ENCODE results near the gene SORBS1. TPM values are rescaled to one million over a fixed set of nuclear protein-coding genes. Genes with fewer than 3 reads are reported as not detected.

SORBS1 gene
- total RNA-seq, 2 donors from 2014 or later = 56.8 to 79.1 TPM

- intact Hi-C loops (cut with DNase I) = no loop called here
- no peaks in the 10 kb centered on the region for H3K27me3 ChIP-seq
- ATAC-seq (no peak), DNase-seq (no peak)
- TF ChIP-seq, protein P1, sequence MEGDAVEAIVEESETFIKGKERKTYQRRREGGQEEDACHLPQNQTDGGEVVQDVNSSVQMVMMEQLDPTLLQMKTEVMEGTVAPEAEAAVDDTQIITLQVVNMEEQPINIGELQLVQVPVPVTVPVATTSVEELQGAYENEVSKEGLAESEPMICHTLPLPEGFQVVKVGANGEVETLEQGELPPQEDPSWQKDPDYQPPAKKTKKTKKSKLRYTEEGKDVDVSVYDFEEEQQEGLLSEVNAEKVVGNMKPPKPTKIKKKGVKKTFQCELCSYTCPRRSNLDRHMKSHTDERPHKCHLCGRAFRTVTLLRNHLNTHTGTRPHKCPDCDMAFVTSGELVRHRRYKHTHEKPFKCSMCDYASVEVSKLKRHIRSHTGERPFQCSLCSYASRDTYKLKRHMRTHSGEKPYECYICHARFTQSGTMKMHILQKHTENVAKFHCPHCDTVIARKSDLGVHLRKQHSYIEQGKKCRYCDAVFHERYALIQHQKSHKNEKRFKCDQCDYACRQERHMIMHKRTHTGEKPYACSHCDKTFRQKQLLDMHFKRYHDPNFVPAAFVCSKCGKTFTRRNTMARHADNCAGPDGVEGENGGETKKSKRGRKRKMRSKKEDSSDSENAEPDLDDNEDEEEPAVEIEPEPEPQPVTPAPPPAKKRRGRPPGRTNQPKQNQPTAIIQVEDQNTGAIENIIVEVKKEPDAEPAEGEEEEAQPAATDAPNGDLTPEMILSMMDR (IDR thresholded peaks at IDR 0.05) = no peak
- TF ChIP-seq POLR2A (IDR thresholded peaks at IDR 0.05) = no peak
- 86 to 95% methylated on average over 2 of the region's 2 CpGs for WGBS, 2 donors
- no peaks in the 10 kb centered on the region for H3K9me3 ChIP-seq
- H3K27ac ChIP-seq = no peak overlapping the region
- H3K4me3 ChIP-seq = no peak overlapping the region
- no peaks in the 10 kb centered on the region for H3K4me1 ChIP-seq
- no peaks in the 10 kb centered on the region for H3K36me3 ChIP-seq (replicated peaks in 1 of 2; ENCODE audit: insufficient read depth in 1 of 2, low read depth in 2 of 2)
Measured at GRCh38 chr10:95579835-95580535, 18.8 kb upstream of the SORBS1 start.

DNA sequence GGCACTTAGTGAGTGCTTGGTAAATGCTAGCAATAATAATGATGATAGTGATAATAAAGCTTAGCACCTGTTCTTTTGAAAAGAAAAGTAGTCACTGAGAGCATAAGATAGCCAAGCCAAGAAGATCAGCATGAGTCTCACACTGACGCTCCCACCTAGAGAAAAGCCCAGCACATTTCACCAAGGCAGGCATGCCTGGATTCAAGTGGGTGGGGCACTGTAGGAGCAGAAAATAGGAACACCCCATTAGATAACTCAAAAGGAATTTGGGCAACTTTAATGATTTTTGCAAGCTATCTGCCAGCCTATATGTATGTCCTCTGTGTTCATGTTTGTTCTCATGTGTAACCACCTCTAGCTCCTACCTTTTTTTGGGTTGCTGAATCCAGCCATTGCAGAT, 18.1 kb upstream of the SORBS1 start:
- Histone ChIP-seq H3K4me3 (no peak overlapping the region), H3K4me1 (no peaks in the 10 kb centered on the region), H3K36me3 (replicated peaks in 1 of 2; ENCODE audit: insufficient read depth in 1 of 2, low read depth in 2 of 2) (no peaks in the 10 kb centered on the region), H3K9me3 (no peaks in the 10 kb centered on the region), H3K27me3 (no peaks in the 10 kb centered on the region), H3K27ac (no peak overlapping the region)
- no peak for ATAC-seq
- 90 to 100% methylated on average over 1 of the region's 1 CpG for WGBS, 2 donors
- TF ChIP-seq, protein P1 (IDR thresholded peaks at IDR 0.05) = no peak
- no peak for TF ChIP-seq POLR2A (IDR thresholded peaks at IDR 0.05)
- intact Hi-C loops (cut with DNase I) = no loop called here
- no peak for DNase-seq

DNA sequence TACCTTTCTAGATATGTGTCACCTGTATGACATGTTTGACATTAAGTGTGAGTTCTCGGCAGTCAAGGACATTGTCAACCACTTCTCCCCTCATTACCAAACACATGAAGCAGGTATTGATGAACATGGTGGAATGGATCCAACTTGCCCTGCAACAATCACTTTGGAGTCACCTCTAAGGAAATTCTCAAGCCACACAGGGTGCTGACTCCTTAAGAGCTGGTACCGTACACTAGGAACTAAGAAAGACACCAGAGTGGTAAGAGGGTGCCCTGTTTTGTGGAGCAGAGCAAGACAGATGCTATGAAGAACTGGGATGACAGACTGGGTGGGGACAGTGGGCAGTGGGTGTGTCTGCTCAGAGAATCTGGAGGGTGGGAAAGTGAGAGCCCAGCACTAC, 17.4 kb upstream of the SORBS1 start:
- H3K9me3 ChIP-seq = no peaks in the 10 kb centered on the region
- no peaks in the 10 kb centered on the region for H3K4me1 ChIP-seq

GRCh38 chr10:95574649-95575365, 13.6 kb upstream of the SORBS1 start:
- intact Hi-C loops (cut with DNase I) = no loop called here
- no peak overlapping the region for H3K4me3 ChIP-seq
- H3K9me3 ChIP-seq = no peaks in the 10 kb centered on the region
- WGBS, 2 donors = 60 to 75% methylated on average over 11 of the region's 11 CpGs
- no peaks in the 10 kb centered on the region for H3K4me1 ChIP-seq
- H3K27ac ChIP-seq = no peak overlapping the region
- ATAC-seq (no peak), DNase-seq (no peak)
- H3K27me3 ChIP-seq = no peaks in the 10 kb centered on the region
- H3K36me3 ChIP-seq (replicated peaks in 1 of 2; ENCODE audit: insufficient read depth in 1 of 2, low read depth in 2 of 2) = no peaks in the 10 kb centered on the region
- TF ChIP-seq, protein P1 (IDR thresholded peaks at IDR 0.05) = no peak
- TF ChIP-seq POLR2A (IDR thresholded peaks at IDR 0.05) = no peak

More for the DNA sequence above, 17.4 kb upstream of the SORBS1 start:
- H3K4me3 ChIP-seq = no peak overlapping the region
- TF ChIP-seq, protein P1 (IDR thresholded peaks at IDR 0.05) = no peak
- TF ChIP-seq POLR2A (IDR thresholded peaks at IDR 0.05) = no peak
- H3K36me3 ChIP-seq (replicated peaks in 1 of 2; ENCODE audit: insufficient read depth in 1 of 2, low read depth in 2 of 2) = no peaks in the 10 kb centered on the region
- DNase-seq = no peak
- WGBS, 2 donors = 63 to 69% methylated on average over 2 of the region's 2 CpGs
- H3K27ac ChIP-seq = no peak overlapping the region
- no peaks in the 10 kb centered on the region for H3K27me3 ChIP-seq
- ATAC-seq = no peak
- intact Hi-C loops (cut with DNase I) = no loop called here

All from body of pancreas (tissue), 4 donors.